KMS-11 (cell line): ENCODE results near the gene ADH7.

Source experiments
- H2AFZ ChIP-seq: fragments of 200-600 bp; sonication (generic); 2 replicates; pipeline ENCODE4 v1.6.1; 2016; ENCODE audit warnings: antibody characterized with exemption, mixed run types, low read depth
- H3K27ac ChIP-seq: fragments of 200-600 bp; sonication (generic); 2 replicates; pipeline ENCODE4 v1.6.1; 2016; ENCODE audit warnings: mild to moderate bottlenecking, mixed run types
- H3K27me3 ChIP-seq: fragments of 200-600 bp; sonication (generic); 2 replicates; pipeline ENCODE4 v1.6.1; 2017; ENCODE audit warnings: mild to moderate bottlenecking, low read depth, mixed run types, moderate library complexity; ENCODE audit not compliant: insufficient read depth
- H3K36me3 ChIP-seq: fragments of 200-600 bp; sonication (generic); 2 replicates; pipeline ENCODE4 v1.6.1; 2017; ENCODE audit warnings: mild to moderate bottlenecking, mixed run types; ENCODE audit not compliant: insufficient read depth
- H3K4me1 ChIP-seq: fragments of 200-600 bp; sonication (generic); 2 replicates; pipeline ENCODE4 v1.6.1; 2016; ENCODE audit warnings: mild to moderate bottlenecking, low read depth, mixed run types; ENCODE audit not compliant: poor library complexity, severe bottlenecking
- H3K4me2 ChIP-seq: fragments of 200-600 bp; sonication (generic); 2 replicates; pipeline ENCODE4 v1.7.0; 2016; ENCODE audit warnings: mild to moderate bottlenecking, mixed run types
- H3K4me3 ChIP-seq: fragments of 200-600 bp; sonication (generic); IDR thresholded peaks from 2 replicates; pipeline ENCODE4 v1.6.1; 2017; ENCODE audit warnings: low read depth, low read length, mixed read lengths; ENCODE audit not compliant: insufficient read depth
- H3K79me2 ChIP-seq: fragments of 200-600 bp; sonication (generic); 2 replicates; pipeline ENCODE4 v1.6.1; 2016; ENCODE audit warnings: low read depth, mixed run types; ENCODE audit not compliant: insufficient read depth
- H3K9ac ChIP-seq: fragments of 200-600 bp; sonication (generic); 2 replicates; pipeline ENCODE4 v1.6.1; 2016; ENCODE audit warnings: mild to moderate bottlenecking, mixed run types
- H4K20me1 ChIP-seq: fragments of 200-600 bp; sonication (generic); 2 replicates; pipeline ENCODE4 v1.6.1; 2016; ENCODE audit warnings: mild to moderate bottlenecking, mixed run types; ENCODE audit not compliant: insufficient read depth
- TF ChIP-seq, protein P1 (sequence below): fragments of 200-600 bp; sonication (generic); conservative IDR thresholded peaks from 2 replicates; pipeline ENCODE4 v1.6.1; 2017; ENCODE audit warnings: low read depth, mild to moderate bottlenecking, antibody characterized with exemption, low read length, moderate library complexity, mixed read lengths

Gene ADH7

GRCh38 chr4:99400831-99401230, 34.3 kb downstream of the ADH7 start:
- no peak overlapping the region for H3K9ac ChIP-seq
- no peaks in the 10 kb centered on the region for H3K79me2 ChIP-seq
- H3K27me3 ChIP-seq = no peaks in the 10 kb centered on the region
- TF ChIP-seq, protein P1, sequence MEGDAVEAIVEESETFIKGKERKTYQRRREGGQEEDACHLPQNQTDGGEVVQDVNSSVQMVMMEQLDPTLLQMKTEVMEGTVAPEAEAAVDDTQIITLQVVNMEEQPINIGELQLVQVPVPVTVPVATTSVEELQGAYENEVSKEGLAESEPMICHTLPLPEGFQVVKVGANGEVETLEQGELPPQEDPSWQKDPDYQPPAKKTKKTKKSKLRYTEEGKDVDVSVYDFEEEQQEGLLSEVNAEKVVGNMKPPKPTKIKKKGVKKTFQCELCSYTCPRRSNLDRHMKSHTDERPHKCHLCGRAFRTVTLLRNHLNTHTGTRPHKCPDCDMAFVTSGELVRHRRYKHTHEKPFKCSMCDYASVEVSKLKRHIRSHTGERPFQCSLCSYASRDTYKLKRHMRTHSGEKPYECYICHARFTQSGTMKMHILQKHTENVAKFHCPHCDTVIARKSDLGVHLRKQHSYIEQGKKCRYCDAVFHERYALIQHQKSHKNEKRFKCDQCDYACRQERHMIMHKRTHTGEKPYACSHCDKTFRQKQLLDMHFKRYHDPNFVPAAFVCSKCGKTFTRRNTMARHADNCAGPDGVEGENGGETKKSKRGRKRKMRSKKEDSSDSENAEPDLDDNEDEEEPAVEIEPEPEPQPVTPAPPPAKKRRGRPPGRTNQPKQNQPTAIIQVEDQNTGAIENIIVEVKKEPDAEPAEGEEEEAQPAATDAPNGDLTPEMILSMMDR = no peak
- H3K4me3 ChIP-seq = no peak overlapping the region
- no peak overlapping the region for H3K4me2 ChIP-seq
- H3K36me3 ChIP-seq = no peaks in the 10 kb centered on the region
- H3K4me1 ChIP-seq = peaks cover 15% of the 10 kb centered on the region
- H4K20me1 ChIP-seq = no peaks in the 10 kb centered on the region
- no peak overlapping the region for H3K27ac ChIP-seq
- H2AFZ ChIP-seq = no peak overlapping the region

DNA sequence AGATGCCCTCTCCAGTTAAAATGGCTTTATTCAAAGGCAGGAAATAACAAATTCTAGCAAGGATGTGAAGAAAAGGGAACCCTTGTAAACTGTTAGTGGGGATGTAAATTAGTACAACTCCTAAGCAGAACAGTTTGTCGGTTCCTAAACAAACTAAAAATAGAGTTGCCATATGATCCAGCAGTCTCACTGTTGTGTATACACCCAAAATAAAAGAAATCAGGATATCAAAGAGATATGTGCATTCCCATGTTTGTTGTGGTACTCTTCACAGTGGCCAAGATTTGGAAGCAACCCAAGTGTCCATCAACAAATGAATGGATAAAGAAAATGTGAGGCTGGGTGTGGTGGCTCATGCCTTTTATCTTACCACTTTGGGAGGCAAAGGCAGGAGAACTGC, 36.1 kb downstream of the ADH7 start:
- Histone ChIP-seq H4K20me1 (no peaks in the 10 kb centered on the region), H3K9ac (no peak overlapping the region), H3K4me1 (peaks cover 7% of the 10 kb centered on the region), H3K27ac (no peak overlapping the region), H3K4me2 (no peak overlapping the region), H2AFZ (no peak overlapping the region), H3K27me3 (no peaks in the 10 kb centered on the region), H3K4me3 (no peak overlapping the region), H3K79me2 (no peaks in the 10 kb centered on the region), H3K36me3 (no peaks in the 10 kb centered on the region)
- TF ChIP-seq, protein P1 = no peak

- H3K36me3 ChIP-seq = no peaks in the 10 kb centered on the region
- no peak overlapping the region for H3K4me3 ChIP-seq
- no peak overlapping the region for H3K9ac ChIP-seq
- no peaks in the 10 kb centered on the region for H3K27me3 ChIP-seq
- no peak overlapping the region for H2AFZ ChIP-seq
- TF ChIP-seq, protein P1 = no peak
- H3K4me1 ChIP-seq = no peaks in the 10 kb centered on the region
- H4K20me1 ChIP-seq = no peaks in the 10 kb centered on the region
- no peak overlapping the region for H3K27ac ChIP-seq
- H3K79me2 ChIP-seq = no peaks in the 10 kb centered on the region
- H3K4me2 ChIP-seq = no peak overlapping the region
Observed at GRCh38 chr4:99395595-99396364, 39.4 kb downstream of the ADH7 start.

DNA sequence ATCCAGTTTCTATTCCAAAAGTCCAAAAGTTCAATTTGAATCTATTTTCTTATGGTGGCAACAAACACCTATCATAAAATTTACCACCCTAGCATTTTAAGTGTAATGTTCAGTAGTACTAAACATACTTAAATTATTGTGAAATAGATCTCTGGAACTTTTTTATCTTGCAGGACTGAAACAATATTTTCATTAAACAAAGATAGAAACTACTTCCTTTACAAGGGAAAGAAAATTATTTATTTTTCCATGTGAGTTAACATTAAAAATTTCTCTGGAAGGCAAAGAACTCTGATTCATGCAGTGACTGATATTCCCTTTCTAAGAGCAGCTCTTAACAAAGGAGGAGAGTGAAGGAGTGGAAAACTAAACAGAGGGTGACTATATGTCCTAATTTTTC, 40.2 kb downstream of the ADH7 start:
- Histone ChIP-seq H3K36me3 (no peaks in the 10 kb centered on the region), H3K27me3 (no peaks in the 10 kb centered on the region), H4K20me1 (no peaks in the 10 kb centered on the region), H3K4me2 (no peak overlapping the region), H3K4me3 (no peak overlapping the region), H3K9ac (no peak overlapping the region), H3K4me1 (no peaks in the 10 kb centered on the region), H2AFZ (no peak overlapping the region), H3K27ac (no peak overlapping the region), H3K79me2 (no peaks in the 10 kb centered on the region)
- TF ChIP-seq, protein P1 = no peak
